HepG2 (cell line): ENCODE results near the gene FAT1. TPM values are rescaled to one million over a fixed set of nuclear protein-coding genes. Genes with fewer than 3 reads are reported as not detected.

Experiments used
- CEBPB ChIP-seq: IDR thresholded peaks from 2 replicates; pipeline ENCODE4 v1.6.1; 2011; ENCODE audit warnings: low read depth, low read length, improper control_type of control experiment, borderline replicate concordance
- HOXA7 ChIP-seq: sonication (generic); formaldehyde crosslinking; IDR thresholded peaks from 2 replicates; pipeline ENCODE4 v1.8.1; 2022; ENCODE audit warnings: mild to moderate bottlenecking, missing genetic modification reagents, moderate library complexity
- KLF16 ChIP-seq, 2 experiments: sonication (generic) in 1 of 2; formaldehyde crosslinking in 1 of 2; IDR thresholded peaks; 2 replicates each; pipeline versions ENCODE4 v1.6.1 to v1.8.0; 2016 to 2023; ENCODE audit warnings: missing genetic modification reagents in 2 of 2, missing compliant biosample characterization in 1 of 2
- MTA3 ChIP-seq: sonication (generic); formaldehyde crosslinking; IDR thresholded peaks from 2 replicates; pipeline ENCODE4 v1.4.0; 2020; ENCODE audit warnings: missing genetic modification reagents
- NR3C1 ChIP-seq: sonication (generic); formaldehyde crosslinking; IDR thresholded peaks from 2 replicates; pipeline ENCODE4 v1.4.0; 2020; ENCODE audit warnings: missing genetic modification reagents
- PITX1 ChIP-seq: sonication (generic); formaldehyde crosslinking; IDR thresholded peaks from 2 replicates; pipeline ENCODE4 v1.5.1; 2020; ENCODE audit warnings: mild to moderate bottlenecking, missing genetic modification reagents
- SATB2 ChIP-seq: sonication (generic); formaldehyde crosslinking; IDR thresholded peaks from 2 replicates; pipeline ENCODE4 v1.5.0; 2020; ENCODE audit warnings: missing genetic modification reagents
- SKI ChIP-seq: fragments of 450-650 bp; IDR thresholded peaks from one replicate; pipeline ENCODE4 v1.6.1; 2018; ENCODE audit warnings: mild to moderate bottlenecking; ENCODE audit not compliant: partially characterized antibody
- TEAD2 ChIP-seq: sonication (generic); formaldehyde crosslinking; IDR thresholded peaks from 2 replicates; pipeline ENCODE4 v1.9.0; 2021; ENCODE audit warnings: missing genetic modification reagents
- TOPORS ChIP-seq: sonication (generic); formaldehyde crosslinking; IDR thresholded peaks from 2 replicates; pipeline ENCODE4 v1.8.0; 2023; ENCODE audit warnings: mild to moderate bottlenecking, missing genetic modification reagents
- ZEB1 ChIP-seq: IDR thresholded peaks from 2 replicates; pipeline ENCODE4 v1.6.1; 2012; ENCODE audit warnings: mild to moderate bottlenecking, low read depth, inconsistent platforms; ENCODE audit not compliant: insufficient replicate concordance
- ZNF616 ChIP-seq: sonication (generic); formaldehyde crosslinking; IDR thresholded peaks from 2 replicates; pipeline ENCODE4 v1.5.0; 2020; ENCODE audit warnings: low read depth, mild to moderate bottlenecking, missing genetic modification reagents
- ZNF670 ChIP-seq: sonication (generic); formaldehyde crosslinking; IDR thresholded peaks from 2 replicates; pipeline ENCODE4 v1.8.0; 2022; ENCODE audit warnings: mild to moderate bottlenecking, missing genetic modification reagents, borderline replicate concordance
- ZNF782 ChIP-seq: sonication (generic); formaldehyde crosslinking; IDR thresholded peaks from 2 replicates; pipeline ENCODE4 v1.4.0; 2020; ENCODE audit warnings: missing genetic modification reagents, mild to moderate bottlenecking, borderline replicate concordance
- ZNF792 ChIP-seq: IDR thresholded peaks from 2 replicates; pipeline ENCODE4 v1.6.1; 2016
- polyA plus RNA-seq, 8 experiments: library from polyadenylated mRNA; depleted of rRNA in 3 of 8; stranded (reverse) in 7 of 8; unstranded in 1 of 8; fragments of >200 nt; fragmentation: Illumina TruSeq in 4 of 8; extraction: Trizol in 4 of 8; gene quantifications; 2 replicates each; pipeline versions ENCODE4 v1.2.1 to v1.2.3, GENCODE V29; 2011 to 2016; ENCODE audit warnings: low read depth in 4 of 8, missing spikeins in 1 of 8, mixed read lengths in 1 of 8; ENCODE audit not compliant: insufficient read depth in 1 of 8
- total RNA-seq, 5 experiments: library from RNA; depleted of rRNA; stranded (reverse); fragments of >200 nt; fragmentation: Illumina TruSeq; extraction: Trizol; gene quantifications; 2 replicates each; pipeline ENCODE4 v1.2.3, GENCODE V29; 2016; ENCODE audit warnings: low read depth in 1 of 5
- TF ChIP-seq, protein P1 (sequence below): sonication (generic); formaldehyde crosslinking; IDR thresholded peaks from 2 replicates; pipeline ENCODE4 v1.5.0; 2020; ENCODE audit warnings: mild to moderate bottlenecking, missing genetic modification reagents
- TF ChIP-seq, protein P2 (sequence below): sonication (generic); formaldehyde crosslinking; IDR thresholded peaks from 2 replicates; pipeline ENCODE4 v1.9.0; 2022; ENCODE audit warnings: low read depth, missing genetic modification reagents
- TF ChIP-seq, protein P3 (sequence below): sonication (generic); formaldehyde crosslinking; IDR thresholded peaks from 2 replicates; pipeline ENCODE4 v1.4.0; 2020; ENCODE audit warnings: mild to moderate bottlenecking, missing genetic modification reagents, borderline replicate concordance
- TF ChIP-seq, protein P4 (sequence below): IDR thresholded peaks from 2 replicates; pipeline ENCODE4 v1.6.1; 2016; ENCODE audit warnings: control low read depth

Gene FAT1
- total and polyA plus RNA-seq, 2 of the 13 experiments (the other 11 are each of a cell fraction or from before 2014, with no cell fraction given), result 185 to 216 TPM

DNA sequence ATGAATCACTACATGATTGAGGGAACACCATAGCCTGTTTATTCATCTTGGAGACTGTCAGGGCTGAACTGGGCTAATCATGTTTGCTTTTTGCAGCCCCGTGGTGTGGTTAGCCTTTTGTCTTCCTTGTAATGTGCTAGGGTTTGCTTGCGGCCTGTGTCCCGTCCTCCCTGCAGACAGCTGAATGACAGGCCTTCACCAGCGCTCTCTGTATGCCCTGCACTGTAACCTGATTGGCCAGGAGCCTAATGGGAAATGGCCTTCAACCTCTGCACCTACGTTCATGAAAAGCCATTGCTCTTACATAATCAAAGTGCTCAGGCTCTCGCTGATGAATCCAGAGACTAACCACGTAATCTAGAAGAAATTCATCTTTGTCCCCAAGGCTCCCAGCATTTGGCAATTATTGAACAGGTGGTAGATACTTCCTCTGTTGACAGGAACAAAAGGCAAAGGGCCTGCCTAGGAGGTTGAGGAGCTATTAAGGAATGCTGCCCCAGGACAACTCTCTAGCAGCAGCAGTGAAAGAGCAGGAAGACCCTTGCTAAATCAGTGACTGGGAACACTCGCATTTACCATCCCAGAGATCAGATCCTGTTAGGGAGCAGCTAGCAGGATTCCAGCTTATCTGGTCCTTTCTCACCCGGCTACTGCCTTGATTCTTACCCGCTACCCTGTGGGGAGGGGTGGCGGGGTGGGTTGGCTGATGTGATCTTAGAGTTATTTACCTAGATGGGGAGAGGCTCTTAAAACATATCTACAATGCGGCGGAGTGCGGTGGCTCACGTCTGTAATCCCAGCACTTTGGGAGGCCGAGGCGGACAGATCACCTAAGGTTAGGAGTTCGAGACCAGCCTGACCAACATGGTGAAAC lies 42.3 kb upstream of the FAT1 start (continued):
- peak; percentile 81; the same call in 1 of the 2 replicates for TF ChIP-seq ZNF792 (CRISPR knock-in tag)
- TF ChIP-seq ZEB1, result peak; percentile 85
- TF ChIP-seq TOPORS, result peak; percentile 83
- TF ChIP-seq ZNF670 (CRISPR knock-in tag), result 0 out of 2 replicates have a peak, but pooled peaks have one; percentile 66
- peak; percentile 68; the same call in 1 of the 2 replicates for TF ChIP-seq PITX1 (CRISPR knock-in tag)
- TF ChIP-seq KLF16 (CRISPR knock-in tag; IDR thresholded peaks at IDR 0.05), result 0 out of 4 replicates have a peak, but pooled peaks of 1 of the 2 experiments have one; percentile 58
- TF ChIP-seq, protein P1, sequence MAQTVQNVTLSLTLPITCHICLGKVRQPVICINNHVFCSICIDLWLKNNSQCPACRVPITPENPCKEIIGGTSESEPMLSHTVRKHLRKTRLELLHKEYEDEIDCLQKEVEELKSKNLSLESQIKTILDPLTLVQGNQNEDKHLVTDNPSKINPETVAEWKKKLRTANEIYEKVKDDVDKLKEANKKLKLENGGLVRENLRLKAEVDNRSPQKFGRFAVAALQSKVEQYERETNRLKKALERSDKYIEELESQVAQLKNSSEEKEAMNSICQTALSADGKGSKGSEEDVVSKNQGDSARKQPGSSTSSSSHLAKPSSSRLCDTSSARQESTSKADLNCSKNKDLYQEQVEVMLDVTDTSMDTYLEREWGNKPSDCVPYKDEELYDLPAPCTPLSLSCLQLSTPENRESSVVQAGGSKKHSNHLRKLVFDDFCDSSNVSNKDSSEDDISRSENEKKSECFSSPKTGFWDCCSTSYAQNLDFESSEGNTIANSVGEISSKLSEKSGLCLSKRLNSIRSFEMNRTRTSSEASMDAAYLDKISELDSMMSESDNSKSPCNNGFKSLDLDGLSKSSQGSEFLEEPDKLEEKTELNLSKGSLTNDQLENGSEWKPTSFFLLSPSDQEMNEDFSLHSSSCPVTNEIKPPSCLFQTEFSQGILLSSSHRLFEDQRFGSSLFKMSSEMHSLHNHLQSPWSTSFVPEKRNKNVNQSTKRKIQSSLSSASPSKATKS, result 0 out of 2 replicates have a peak, but pooled peaks have one; percentile 49
- TF ChIP-seq ZNF616 (CRISPR knock-in tag), result 0 out of 2 replicates have a peak, but pooled peaks have one; percentile 32
- TF ChIP-seq SKI, result peak; percentile 80
- TF ChIP-seq NR3C1 (CRISPR knock-in tag), result no peak
- no peak for TF ChIP-seq MTA3
- peak; percentile 62; the same call in 1 of the 2 replicates for TF ChIP-seq CEBPB
- no peak; the same call in 1 of the 2 replicates for TF ChIP-seq ZNF782 (CRISPR knock-in tag)
- TF ChIP-seq, protein P2, sequence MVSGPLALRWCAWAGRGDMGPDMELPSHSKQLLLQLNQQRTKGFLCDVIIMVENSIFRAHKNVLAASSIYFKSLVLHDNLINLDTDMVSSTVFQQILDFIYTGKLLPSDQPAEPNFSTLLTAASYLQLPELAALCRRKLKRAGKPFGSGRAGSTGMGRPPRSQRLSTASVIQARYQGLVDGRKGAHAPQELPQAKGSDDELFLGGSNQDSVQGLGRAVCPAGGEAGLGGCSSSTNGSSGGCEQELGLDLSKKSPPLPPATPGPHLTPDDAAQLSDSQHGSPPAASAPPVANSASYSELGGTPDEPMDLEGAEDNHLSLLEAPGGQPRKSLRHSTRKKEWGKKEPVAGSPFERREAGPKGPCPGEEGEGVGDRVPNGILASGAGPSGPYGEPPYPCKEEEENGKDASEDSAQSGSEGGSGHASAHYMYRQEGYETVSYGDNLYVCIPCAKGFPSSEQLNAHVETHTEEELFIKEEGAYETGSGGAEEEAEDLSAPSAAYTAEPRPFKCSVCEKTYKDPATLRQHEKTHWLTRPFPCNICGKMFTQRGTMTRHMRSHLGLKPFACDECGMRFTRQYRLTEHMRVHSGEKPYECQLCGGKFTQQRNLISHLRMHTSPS (CRISPR knock-in tag), result no peak; the same call in 1 of the 2 replicates
- TF ChIP-seq SATB2 (CRISPR knock-in tag), result 0 out of 2 replicates have a peak, but pooled peaks have one; percentile 63
- no peak for TF ChIP-seq TEAD2 (CRISPR knock-in tag)
- no peak for TF ChIP-seq HOXA7
- TF ChIP-seq, protein P3, sequence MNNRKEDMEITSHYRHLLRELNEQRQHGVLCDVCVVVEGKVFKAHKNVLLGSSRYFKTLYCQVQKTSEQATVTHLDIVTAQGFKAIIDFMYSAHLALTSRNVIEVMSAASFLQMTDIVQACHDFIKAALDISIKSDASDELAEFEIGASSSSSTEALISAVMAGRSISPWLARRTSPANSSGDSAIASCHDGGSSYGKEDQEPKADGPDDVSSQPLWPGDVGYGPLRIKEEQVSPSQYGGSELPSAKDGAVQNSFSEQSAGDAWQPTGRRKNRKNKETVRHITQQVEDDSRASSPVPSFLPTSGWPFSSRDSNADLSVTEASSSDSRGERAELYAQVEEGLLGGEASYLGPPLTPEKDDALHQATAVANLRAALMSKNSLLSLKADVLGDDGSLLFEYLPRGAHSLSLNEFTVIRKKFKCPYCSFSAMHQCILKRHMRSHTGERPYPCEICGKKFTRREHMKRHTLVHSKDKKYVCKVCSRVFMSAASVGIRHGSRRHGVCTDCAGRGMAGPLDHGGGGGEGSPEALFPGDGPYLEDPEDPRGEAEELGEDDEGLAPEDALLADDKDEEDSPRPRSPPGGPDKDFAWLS, result no peak
- TF ChIP-seq, protein P4, sequence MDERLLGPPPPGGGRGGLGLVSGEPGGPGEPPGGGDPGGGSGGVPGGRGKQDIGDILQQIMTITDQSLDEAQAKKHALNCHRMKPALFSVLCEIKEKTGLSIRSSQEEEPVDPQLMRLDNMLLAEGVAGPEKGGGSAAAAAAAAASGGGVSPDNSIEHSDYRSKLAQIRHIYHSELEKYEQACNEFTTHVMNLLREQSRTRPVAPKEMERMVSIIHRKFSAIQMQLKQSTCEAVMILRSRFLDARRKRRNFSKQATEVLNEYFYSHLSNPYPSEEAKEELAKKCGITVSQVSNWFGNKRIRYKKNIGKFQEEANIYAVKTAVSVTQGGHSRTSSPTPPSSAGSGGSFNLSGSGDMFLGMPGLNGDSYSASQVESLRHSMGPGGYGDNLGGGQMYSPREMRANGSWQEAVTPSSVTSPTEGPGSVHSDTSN (CRISPR knock-in tag), result peak; percentile 80
